Measurements from ENCODE around the gene IL31. TPM values are rescaled to one million over a fixed set of nuclear protein-coding genes. Genes with fewer than 3 reads are reported as not detected.

IL31 gene
- total RNA-seq (2022; extraction: Qiagen RNA extraction): not detected in 5 replicates

DNA sequence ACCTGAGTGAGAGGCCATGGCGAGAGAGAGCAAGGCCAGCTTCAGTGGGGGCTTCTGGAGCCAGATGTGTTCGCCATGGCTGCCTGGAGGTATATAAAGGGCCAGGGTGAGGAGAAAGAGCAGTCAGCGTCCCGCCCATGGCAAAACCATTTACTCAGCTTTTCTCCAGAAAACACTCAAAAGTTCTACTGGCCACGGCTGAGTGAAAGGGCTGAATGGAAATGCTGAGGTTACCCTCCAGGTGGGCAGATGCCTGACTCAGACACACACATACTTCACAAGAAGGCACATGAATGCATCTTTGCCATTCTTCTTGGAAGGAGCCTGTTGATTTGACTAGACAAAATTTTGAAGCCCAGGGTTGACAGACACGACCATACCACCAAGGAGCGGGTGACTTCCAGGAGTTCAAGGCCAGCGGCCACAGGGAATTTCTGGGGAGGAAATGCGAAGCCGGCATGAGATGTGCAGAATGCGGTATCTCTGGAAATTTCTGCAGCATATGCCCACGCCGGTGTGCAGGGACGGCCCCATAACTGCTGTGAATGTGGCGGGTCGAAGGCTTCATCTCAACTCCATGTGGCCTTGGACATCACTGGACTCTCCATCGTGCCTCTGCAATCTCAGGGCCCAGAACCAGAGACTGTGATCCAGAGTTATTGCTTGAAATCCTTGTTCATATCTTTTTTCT is at the start of gene IL31:
Gene IL31 (minus strand): TSS at position 67 of the 691 bp plus-strand sequence. CDS start 49 bp downstream, at position 18.

DNA sequence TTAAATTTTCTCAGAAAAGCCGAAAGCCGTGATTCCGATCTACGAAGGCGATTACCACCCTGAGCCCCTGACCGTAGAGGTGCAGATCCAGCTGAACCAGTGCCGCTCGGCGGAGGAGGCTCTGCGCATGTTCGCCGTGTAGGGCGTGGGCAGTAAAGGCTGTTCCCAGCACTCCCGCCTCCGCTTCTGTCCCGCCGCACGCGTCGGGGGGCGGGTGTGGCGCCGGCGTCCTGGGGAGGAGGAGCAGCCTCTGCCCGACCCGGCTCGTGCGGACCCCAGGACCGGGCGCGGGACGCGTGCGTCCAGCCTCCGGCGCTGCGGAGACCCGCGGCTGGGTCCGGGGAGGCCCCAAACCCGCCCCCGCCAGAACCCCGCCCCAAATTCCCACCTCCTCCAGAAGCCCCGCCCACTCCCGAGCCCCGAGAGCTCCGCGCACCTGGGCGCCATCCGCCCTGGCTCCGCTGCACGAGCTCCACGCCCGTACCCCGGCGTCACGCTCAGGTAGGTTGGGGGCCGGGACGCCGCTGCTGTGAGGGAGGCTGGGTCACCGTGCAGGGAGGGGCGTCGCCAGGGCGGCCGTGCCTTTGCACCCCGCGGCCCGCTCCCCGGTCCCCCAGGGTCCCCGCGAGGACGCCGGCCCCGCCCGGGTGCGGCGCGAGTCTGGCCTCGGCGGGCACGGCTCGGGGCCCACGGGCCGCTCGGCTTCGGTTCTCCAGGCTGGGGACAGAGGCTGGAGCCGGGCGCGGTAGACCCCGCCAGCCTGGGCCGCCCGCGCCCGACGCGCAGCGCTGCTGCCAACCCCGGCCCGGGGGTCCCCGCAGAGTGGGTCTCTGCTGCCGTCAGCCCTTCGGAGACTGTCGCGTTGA is 29.5 kb upstream of the IL31 start, which contains the start of gene B3GNT4:
Gene B3GNT4 (plus strand): TSS at position 409 of the 866 bp plus-strand sequence. CDS start 910 bp downstream, outside the sequence.

DNA sequence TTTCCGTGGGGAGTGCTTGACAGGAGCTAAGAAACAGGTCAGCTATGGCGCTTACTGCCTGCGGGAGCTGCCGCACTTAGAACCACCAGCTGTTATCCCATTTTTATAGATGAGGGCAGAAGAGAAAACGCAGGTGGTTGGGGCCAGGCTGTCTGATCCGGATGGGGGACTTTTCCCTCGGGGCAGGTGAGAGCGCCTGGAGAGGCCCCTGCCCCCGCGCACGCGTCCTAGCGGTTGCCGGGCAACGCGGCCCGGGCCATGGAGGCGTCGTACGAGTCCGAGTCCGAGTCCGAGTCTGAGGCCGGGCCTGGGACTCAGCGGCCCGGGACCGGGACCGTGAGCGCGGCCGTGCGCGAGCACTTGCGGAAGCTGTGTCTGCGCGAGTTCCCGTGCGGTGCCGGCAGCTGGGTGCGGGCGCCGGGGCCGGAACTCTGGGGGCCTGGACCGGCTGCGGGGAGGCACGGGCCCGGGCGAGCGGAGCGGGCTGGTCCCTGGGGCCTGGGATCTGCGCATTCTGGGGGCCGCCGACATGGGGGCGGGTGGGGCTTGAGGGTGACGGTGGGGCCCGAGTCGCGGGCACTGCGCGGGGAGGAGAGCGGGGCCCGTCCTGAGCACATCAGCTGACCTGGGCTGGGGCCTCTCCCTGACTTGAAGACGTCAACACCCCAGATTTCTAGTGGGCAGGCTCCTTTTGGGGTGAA is 9.0 kb upstream of the IL31 start, which contains the start of gene LRRC43:
Gene LRRC43 (plus strand): TSS at position 237 of the 701 bp plus-strand sequence. CDS start 22 bp downstream, at position 259.

Other genes starting within 250 kb of the IL31 start
- gene BCL7A, start 152.3 kb downstream of the IL31 start, total RNA-seq (2022; extraction: Qiagen RNA extraction): 9.3 to 12.4 TPM (median 11.3 TPM) in 5 replicates
- gene MLXIP, start 95.5 kb downstream of the IL31 start, total RNA-seq (2022; extraction: Qiagen RNA extraction): 32.5 to 44.3 TPM (median 39.7 TPM) in 5 replicates
- 0.09 to 0.52 TPM (median 0.13 TPM) in 4 of 5 replicates, not detected in the other for gene LRRC43, start 8.9 kb upstream of the IL31 start, total RNA-seq (2022; extraction: Qiagen RNA extraction)
- 0.62 to 0.86 TPM (median 0.79 TPM) in 5 replicates for gene B3GNT4, start 29.5 kb upstream of the IL31 start, total RNA-seq (2022; extraction: Qiagen RNA extraction)
- 67.6 to 75.6 TPM (median 68.2 TPM) in 5 replicates for gene DIABLO, start 51.8 kb upstream of the IL31 start, total RNA-seq (2022; extraction: Qiagen RNA extraction)
- gene VPS33A, start 92.3 kb upstream of the IL31 start, total RNA-seq (2022; extraction: Qiagen RNA extraction): 18.4 to 21.6 TPM (median 19.3 TPM) in 5 replicates
- 30.4 to 49.3 TPM (median 34.0 TPM) in 5 replicates for gene CLIP1, start 248.4 kb upstream of the IL31 start, total RNA-seq (2022; extraction: Qiagen RNA extraction)